CD14-positive monocyte (primary cell): Measurements from ENCODE around the gene APLN. TPM values are rescaled to one million over a fixed set of nuclear protein-coding genes. Genes with fewer than 3 reads are reported as not detected.

Experiments used
- DNase-seq, 3 donors: peaks; one replicate each; pipeline ENCODE4 v3.0.0-alpha.2; 2011 to 2022
- H2AFZ ChIP-seq: 2 replicates; pipeline ENCODE4 v1.6.0; 2012; ENCODE audit warnings: mild to moderate bottlenecking, low read depth, low read length, inconsistent platforms; ENCODE audit not compliant: insufficient read depth, poor library complexity, severe bottlenecking
- H3K27ac ChIP-seq, 2 donors: 1 replicate in 1 of 2; 2 replicates in 1 of 2; pipeline ENCODE4 v1.5.1; 2012 to 2013; ENCODE audit warnings: low read length in 2 of 2, control low read depth in 1 of 2, inconsistent platforms in 1 of 2, low read depth in 1 of 2, mild to moderate bottlenecking in 1 of 2
- H3K27me3 ChIP-seq, 2 donors: one replicate each; pipeline versions ENCODE4 v1.6.0 to v1.6.1; 2011 to 2013; ENCODE audit warnings: low read length in 2 of 2; ENCODE audit not compliant: control insufficient read depth in 2 of 2, insufficient read depth in 2 of 2
- H3K36me3 ChIP-seq, 2 donors: replicated peaks in 1 of 2; 1 replicate in 1 of 2; 2 replicates in 1 of 2; pipeline versions ENCODE4 v1.5.1 to v1.6.1; 2012 to 2013; ENCODE audit warnings: low read length in 2 of 2, control low read depth in 1 of 2, inconsistent platforms in 1 of 2, mild to moderate bottlenecking in 1 of 2; ENCODE audit not compliant: insufficient read depth in 2 of 2, control insufficient read depth in 1 of 2
- H3K4me1 ChIP-seq, 2 donors: 1 replicate in 1 of 2; 2 replicates in 1 of 2; pipeline versions ENCODE4 v1.5.1 to v1.6.1; 2012 to 2013; ENCODE audit warnings: low read length in 2 of 2, control low read depth in 1 of 2, inconsistent platforms in 1 of 2, mild to moderate bottlenecking in 1 of 2, moderate library complexity in 1 of 2; ENCODE audit not compliant: insufficient read depth in 2 of 2, control insufficient read depth in 1 of 2
- H3K4me2 ChIP-seq: replicated peaks from 2 replicates; pipeline ENCODE3; 2012; ENCODE audit warnings: low read length, moderate library complexity, mild to moderate bottlenecking; ENCODE audit not compliant: poor library complexity, severe bottlenecking; ENCODE audit errors: extremely low read depth
- H3K4me3 ChIP-seq, 3 experiments: fragments of 200-600 bp in 1 of 3; sonication (generic) in 1 of 3; replicated peaks in 1 of 3; 1 replicate in 2 of 3; 2 replicates in 1 of 3; pipeline ENCODE4 v1.5.1; 2011 to 2013; ENCODE audit warnings: low read length in 3 of 3, mild to moderate bottlenecking in 3 of 3, control low read depth in 2 of 3, low read depth in 2 of 3, inconsistent platforms in 1 of 3, moderate library complexity in 1 of 3
- H3K79me2 ChIP-seq: 2 replicates; pipeline ENCODE4 v1.6.0; 2012; ENCODE audit warnings: mild to moderate bottlenecking, control low read depth, inconsistent platforms, low read length, moderate library complexity; ENCODE audit not compliant: insufficient read depth
- H3K9ac ChIP-seq: 2 replicates; pipeline ENCODE4 v1.6.0; 2017; ENCODE audit warnings: low read length, mild to moderate bottlenecking; ENCODE audit not compliant: insufficient read depth, poor library complexity, severe bottlenecking
- H3K9me3 ChIP-seq, 2 donors: replicated peaks in 1 of 2; 1 replicate in 1 of 2; 2 replicates in 1 of 2; pipeline versions ENCODE4 v1.5.1 to v1.6.1; 2012 to 2013; ENCODE audit warnings: low read length in 2 of 2, control low read depth in 1 of 2; ENCODE audit not compliant: control insufficient read depth in 1 of 2, insufficient read depth in 1 of 2
- H4K20me1 ChIP-seq: 2 replicates; pipeline ENCODE4 v1.6.0; 2012; ENCODE audit warnings: mild to moderate bottlenecking, low read length, control low read depth, moderate library complexity; ENCODE audit not compliant: insufficient read depth
- H3K27ac Mint-ChIP-seq, 7 donors: one replicate each; pipeline ENCODE4 v1.8.0; 2020; ENCODE audit warnings: mild to moderate bottlenecking in 7 of 7, mixed read lengths in 7 of 7, moderate library complexity in 6 of 7, inconsistent platforms in 2 of 7
- H3K27me3 Mint-ChIP-seq, 3 donors: one replicate each; pipeline ENCODE4 v1.8.0; 2021 to 2022; ENCODE audit warnings: low read depth in 3 of 3, mild to moderate bottlenecking in 3 of 3, mixed read lengths in 3 of 3, moderate library complexity in 3 of 3, inconsistent platforms in 1 of 3
- H3K36me3 Mint-ChIP-seq, 2 donors: one replicate each; pipeline ENCODE4 v1.8.0; 2020; ENCODE audit warnings: mixed read lengths in 2 of 2, inconsistent platforms in 1 of 2, mild to moderate bottlenecking in 1 of 2
- H3K4me1 Mint-ChIP-seq: one replicate; pipeline ENCODE4 v1.8.0; 2020; ENCODE audit warnings: mild to moderate bottlenecking, mixed read lengths
- H3K4me3 Mint-ChIP-seq, 2 donors: one replicate each; pipeline ENCODE4 v1.8.0; 2020; ENCODE audit warnings: mild to moderate bottlenecking in 2 of 2, mixed read lengths in 2 of 2, moderate library complexity in 1 of 2
- H3K9me3 Mint-ChIP-seq, 7 donors: one replicate each; pipeline ENCODE4 v1.8.0; 2020 to 2022; ENCODE audit warnings: mixed read lengths in 7 of 7, mild to moderate bottlenecking in 6 of 7, moderate library complexity in 6 of 7, inconsistent platforms in 2 of 7
- WGBS: methylation state at CpG from one replicate; pipeline ENCODE4 v1.1.5; 2013; ENCODE audit warnings: missing lambda C conversion rate; ENCODE audit not compliant: insufficient coverage; 5-methylcytosine and 5-hydroxymethylcytosine counted together
- intact Hi-C, 2 donors: fragments of 100-400 bp; cut with micrococcal nuclease; formaldehyde crosslinking; loops; one replicate each; pipeline versions ENCODE4 v1.15.0 to v1.15.1; 2023
- polyA plus RNA-seq, 3 donors: library from polyadenylated mRNA; depleted of rRNA in 1 of 3; unstranded in 2 of 3; stranded (reverse) in 1 of 3; fragments of 300-500 nt in 2 of 3; fragments of >200 nt in 1 of 3; fragmentation: Illumina TruSeq in 2 of 3; gene quantifications; 1 replicate in 2 of 3; 2 replicates in 1 of 3; pipeline ENCODE4 v1.2.3, GENCODE V29; 2012 to 2021
- TF ChIP-seq, protein P1 (sequence below): fragments of 200-600 bp; IDR thresholded peaks from one replicate; pipeline ENCODE4 v1.8.0; 2022; ENCODE audit warnings: antibody characterized with exemption, mild to moderate bottlenecking

The APLN gene
- polyA plus RNA-seq, 3 donors: 0.03 TPM; not detected in 2

DNA sequence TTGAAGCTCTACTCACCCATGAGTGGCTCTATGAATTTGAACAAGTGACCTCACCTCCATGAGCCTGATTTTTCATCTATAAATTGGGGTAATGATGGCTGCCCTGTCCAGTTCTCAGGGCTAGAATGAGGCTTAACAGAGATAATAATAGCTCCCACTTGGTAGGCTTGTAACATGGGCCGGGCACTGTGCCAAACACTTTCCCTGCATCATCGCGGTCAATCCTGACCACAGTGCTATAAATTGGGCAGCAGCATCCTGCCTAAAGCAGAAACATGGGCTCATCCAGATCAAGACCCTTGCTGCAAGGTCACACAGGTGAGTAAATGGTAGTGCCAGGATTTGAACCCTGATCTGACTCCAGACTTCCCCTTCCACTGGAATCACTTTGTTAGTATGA, 12.8 kb downstream of the APLN start:
- peaks cover 0 to 11% of the 10 kb centered on the region in 2 donors for H3K9me3 ChIP-seq
- Mint-ChIP-seq H3K9me3 (peaks cover 0 to 12% (median 7%) of the 10 kb centered on the region in 7 donors), H3K27ac (peak overlapping the region in 3 of 7 donors; percentile 33 to 53 (median 46)), H3K36me3 (no peaks in the 10 kb centered on the region), H3K4me3 (no peak overlapping the region), H3K4me1 (peaks cover 16% of the 10 kb centered on the region), H3K27me3 (peaks cover 0 to 4% (median 2%) of the 10 kb centered on the region in 3 donors)
- WGBS: 11% methylated on average over 3 of the region's 3 CpGs
- intact Hi-C loops: no loop called here
- TF ChIP-seq, protein P1, sequence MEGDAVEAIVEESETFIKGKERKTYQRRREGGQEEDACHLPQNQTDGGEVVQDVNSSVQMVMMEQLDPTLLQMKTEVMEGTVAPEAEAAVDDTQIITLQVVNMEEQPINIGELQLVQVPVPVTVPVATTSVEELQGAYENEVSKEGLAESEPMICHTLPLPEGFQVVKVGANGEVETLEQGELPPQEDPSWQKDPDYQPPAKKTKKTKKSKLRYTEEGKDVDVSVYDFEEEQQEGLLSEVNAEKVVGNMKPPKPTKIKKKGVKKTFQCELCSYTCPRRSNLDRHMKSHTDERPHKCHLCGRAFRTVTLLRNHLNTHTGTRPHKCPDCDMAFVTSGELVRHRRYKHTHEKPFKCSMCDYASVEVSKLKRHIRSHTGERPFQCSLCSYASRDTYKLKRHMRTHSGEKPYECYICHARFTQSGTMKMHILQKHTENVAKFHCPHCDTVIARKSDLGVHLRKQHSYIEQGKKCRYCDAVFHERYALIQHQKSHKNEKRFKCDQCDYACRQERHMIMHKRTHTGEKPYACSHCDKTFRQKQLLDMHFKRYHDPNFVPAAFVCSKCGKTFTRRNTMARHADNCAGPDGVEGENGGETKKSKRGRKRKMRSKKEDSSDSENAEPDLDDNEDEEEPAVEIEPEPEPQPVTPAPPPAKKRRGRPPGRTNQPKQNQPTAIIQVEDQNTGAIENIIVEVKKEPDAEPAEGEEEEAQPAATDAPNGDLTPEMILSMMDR: no peak
- no peak overlapping the region for H3K4me2 ChIP-seq
- H2AFZ ChIP-seq: no peak overlapping the region
- no peaks in the 10 kb centered on the region for H3K79me2 ChIP-seq
- no peak overlapping the region for H3K9ac ChIP-seq
- peak in 2 of 3 donors; percentile 12 to 25 for DNase-seq
- H3K36me3 ChIP-seq: no peaks in the 10 kb centered on the region
- H3K27me3 ChIP-seq: no peaks in the 10 kb centered on the region
- H3K27ac ChIP-seq: no peak overlapping the region
- peaks cover 9 to 21% of the 10 kb centered on the region in 2 donors for H3K4me1 ChIP-seq
- H4K20me1 ChIP-seq: no peaks in the 10 kb centered on the region
- no peak overlapping the region for H3K4me3 ChIP-seq

DNA sequence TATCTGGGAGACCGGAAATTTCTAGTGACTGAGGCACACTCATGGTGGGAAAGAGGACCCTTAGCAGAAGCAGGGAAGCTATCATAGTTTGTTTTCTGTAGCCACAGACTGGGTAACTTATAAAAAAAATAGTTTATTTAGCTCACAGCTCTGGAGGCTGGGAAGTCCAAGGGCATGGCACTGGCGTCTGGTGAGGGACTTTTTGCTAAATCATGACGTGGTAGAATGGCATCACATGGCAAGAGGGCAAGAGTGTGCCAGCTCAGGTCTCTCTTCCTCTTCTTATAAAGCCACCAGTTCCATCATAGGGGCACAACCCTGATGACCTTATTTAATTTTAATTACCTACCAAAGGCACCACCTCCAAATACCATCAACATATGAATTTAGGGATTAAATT, 13.3 kb downstream of the APLN start:
- no peak overlapping the region for H3K4me3 ChIP-seq
- no peak overlapping the region for H3K9ac ChIP-seq
- H3K27me3 Mint-ChIP-seq: peaks cover 0 to 4% (median 2%) of the 10 kb centered on the region in 3 donors
- no peak overlapping the region for H2AFZ ChIP-seq
- intact Hi-C loops: no loop called here
- no peaks in the 10 kb centered on the region for H3K36me3 ChIP-seq
- peak overlapping the region in 1 of 7 donors; percentile 53 for H3K27ac Mint-ChIP-seq
- H3K27me3 ChIP-seq: no peaks in the 10 kb centered on the region
- H3K4me3 Mint-ChIP-seq: no peak overlapping the region
- H3K9me3 ChIP-seq: peaks cover 0 to 11% of the 10 kb centered on the region in 2 donors
- no peaks in the 10 kb centered on the region for H3K36me3 Mint-ChIP-seq
- no peaks in the 10 kb centered on the region for H4K20me1 ChIP-seq
- peaks cover 16% of the 10 kb centered on the region for H3K4me1 Mint-ChIP-seq
- H3K4me1 ChIP-seq: peaks cover 9 to 21% of the 10 kb centered on the region in 2 donors
- H3K79me2 ChIP-seq: no peaks in the 10 kb centered on the region
- no peak overlapping the region for H3K4me2 ChIP-seq
- no peak overlapping the region for H3K27ac ChIP-seq
- peaks cover 0 to 12% (median 7%) of the 10 kb centered on the region in 7 donors for H3K9me3 Mint-ChIP-seq
- TF ChIP-seq, protein P1: no peak
- WGBS: 100% methylated on average over 1 of the region's 3 CpGs
- peak; percentile 9 to 61 (median 25) for DNase-seq
